Measurements from ENCODE around the gene SLC44A3. TPM values are rescaled to one million over a fixed set of nuclear protein-coding genes. Genes with fewer than 3 reads are reported as not detected.
A peak's percentile ranks its signal among the peaks of the same experiment; 100 is the strongest.

Gene SLC44A3
- total RNA-seq, 2 donors from 2014 or later = 5.5 to 6.3 TPM

GRCh38 chr1:94922761-94923331 lies 102.7 kb downstream of the SLC44A3 start:
- no peak overlapping the region for H3K27ac ChIP-seq (ENCODE audit: low read depth, low read length)
- DNase-seq = no peak
- no peak overlapping the region for H3K9ac ChIP-seq (ENCODE audit: extremely low read depth, low read length, poor library complexity, severe bottlenecking)
- H3K36me3 ChIP-seq (ENCODE audit: control insufficient read depth, insufficient read depth, low read length) = peaks cover 48% of the 10 kb centered on the region
- no peaks in the 10 kb centered on the region for H3K27me3 Mint-ChIP-seq (ENCODE audit: insufficient read depth)
- H3K9me3 ChIP-seq (ENCODE audit: control insufficient read depth, low read length) = no peaks in the 10 kb centered on the region
- H3K4me3 ChIP-seq (ENCODE audit: low read length) = peak overlapping the region; percentile 99
- H3K4me1 ChIP-seq (ENCODE audit: control insufficient read depth, insufficient read depth, low read length) = peaks cover 12% of the 10 kb centered on the region
- peak overlapping the region; percentile 35 for H3K27ac Mint-ChIP-seq
- no peaks in the 10 kb centered on the region for H3K9me3 Mint-ChIP-seq
- H3K4me3 Mint-ChIP-seq = no peak overlapping the region
- peaks cover 20% of the 10 kb centered on the region for H3K36me3 Mint-ChIP-seq (ENCODE audit: low read depth)
- H3K27me3 ChIP-seq (ENCODE audit: control insufficient read depth, insufficient read depth, low read length, poor library complexity, severe bottlenecking) = no peaks in the 10 kb centered on the region
- peaks cover 55% of the 10 kb centered on the region for H3K4me1 Mint-ChIP-seq
- no peak for TF ChIP-seq CTCF (conservative IDR thresholded peaks at IDR 0.05)
- 86 to 90% methylated on average over 6 to 8 of the region's 8 CpGs for WGBS, 2 experiments (ENCODE audit: insufficient coverage in 1 of 2, insufficient read length in 1 of 2)

DNA sequence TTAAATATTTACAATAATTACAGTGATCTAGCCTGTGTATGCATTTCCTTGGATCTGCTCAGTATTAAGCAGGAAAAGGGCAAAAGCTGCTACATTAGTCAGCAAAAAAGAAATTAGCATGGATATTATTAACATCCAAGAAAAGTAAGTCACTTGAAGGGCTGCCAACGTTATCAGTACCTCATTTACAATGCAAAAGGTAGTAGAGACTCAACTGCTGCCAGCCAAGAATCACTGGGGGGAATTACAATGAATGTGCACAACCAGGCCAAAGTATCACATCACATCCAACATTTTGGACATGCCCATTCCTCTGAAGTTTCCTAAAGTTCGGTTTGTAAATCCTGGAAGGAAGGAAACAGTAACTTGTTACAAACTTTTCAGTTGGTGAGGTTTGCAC lies 104.8 kb downstream of the SLC44A3 start:
- 0% methylated on average over 1 to 2 of the region's 2 CpGs for WGBS, 2 experiments (ENCODE audit: insufficient coverage in 1 of 2, insufficient read length in 1 of 2)
- Mint-ChIP-seq H3K36me3 (ENCODE audit: low read depth) (peaks cover 20% of the 10 kb centered on the region), H3K9me3 (no peaks in the 10 kb centered on the region)

GRCh38 chr1:94925561-94926125 lies 105.5 kb downstream of the SLC44A3 start:
- H3K9me3 Mint-ChIP-seq = no peaks in the 10 kb centered on the region
- H3K4me1 Mint-ChIP-seq = peaks cover 60% of the 10 kb centered on the region
- peak overlapping the region; percentile 99 for H3K4me3 ChIP-seq (ENCODE audit: low read length)
- peak overlapping the region; percentile 100 for H3K27ac Mint-ChIP-seq
- peak overlapping the region; percentile 99 for H3K4me3 Mint-ChIP-seq
- peak overlapping the region; percentile 100 for H3K9ac ChIP-seq (ENCODE audit: extremely low read depth, low read length, poor library complexity, severe bottlenecking)
- H3K27me3 ChIP-seq (ENCODE audit: control insufficient read depth, insufficient read depth, low read length, poor library complexity, severe bottlenecking) = no peaks in the 10 kb centered on the region
- no peak for TF ChIP-seq CTCF (conservative IDR thresholded peaks at IDR 0.05)
- no peaks in the 10 kb centered on the region for H3K27me3 Mint-ChIP-seq (ENCODE audit: insufficient read depth)
- H3K4me1 ChIP-seq (ENCODE audit: control insufficient read depth, insufficient read depth, low read length) = peaks cover 16% of the 10 kb centered on the region
- H3K9me3 ChIP-seq (ENCODE audit: control insufficient read depth, low read length) = no peaks in the 10 kb centered on the region
- H3K36me3 Mint-ChIP-seq (ENCODE audit: low read depth) = peaks cover 20% of the 10 kb centered on the region
- DNase-seq = peak; percentile 97
- peak overlapping the region; percentile 100 for H3K27ac ChIP-seq (ENCODE audit: low read depth, low read length)
- H3K36me3 ChIP-seq (ENCODE audit: control insufficient read depth, insufficient read depth, low read length) = peaks cover 36% of the 10 kb centered on the region
- WGBS, 2 experiments (ENCODE audit: insufficient coverage in 1 of 2, insufficient read length in 1 of 2) = 0% methylated on average over 14 to 23 of the region's 23 CpGs

More for the DNA sequence above, 104.8 kb downstream of the SLC44A3 start:
- no peak for DNase-seq
- H3K9ac ChIP-seq (ENCODE audit: extremely low read depth, low read length, poor library complexity, severe bottlenecking) = peak overlapping the region; percentile 100
- H3K9me3 ChIP-seq (ENCODE audit: control insufficient read depth, low read length) = no peaks in the 10 kb centered on the region
- H3K4me1 ChIP-seq (ENCODE audit: control insufficient read depth, insufficient read depth, low read length) = peaks cover 20% of the 10 kb centered on the region
- H3K4me3 ChIP-seq (ENCODE audit: low read length) = peak overlapping the region; percentile 99
- peaks cover 61% of the 10 kb centered on the region for H3K4me1 Mint-ChIP-seq
- H3K4me3 Mint-ChIP-seq = peak overlapping the region; percentile 99
- TF ChIP-seq CTCF (conservative IDR thresholded peaks at IDR 0.05) = no peak
- H3K27ac Mint-ChIP-seq = peak overlapping the region; percentile 100
- no peaks in the 10 kb centered on the region for H3K27me3 ChIP-seq (ENCODE audit: control insufficient read depth, insufficient read depth, low read length, poor library complexity, severe bottlenecking)
- peak overlapping the region; percentile 100 for H3K27ac ChIP-seq (ENCODE audit: low read depth, low read length)
- H3K27me3 Mint-ChIP-seq (ENCODE audit: insufficient read depth) = no peaks in the 10 kb centered on the region
- peaks cover 41% of the 10 kb centered on the region for H3K36me3 ChIP-seq (ENCODE audit: control insufficient read depth, insufficient read depth, low read length)
